GM19455 (cell line): ENCODE data around the gene SSBP3.
"Not testable (repeated sequence)": the region's sequence is repeated elsewhere in the genome, so short reads cannot be mapped to it uniquely, and the experiment has no call there.

Source experiments
- ATAC-seq: cut with Tn5 transposase; IDR thresholded peaks from one replicate; pipeline ENCODE4 v1.9.1; 2021; ENCODE audit not compliant: unreplicated experiment

SSBP3 gene

GRCh38 chr1:54406339-54407153 is at the start of gene SSBP3:
TSS of gene SSBP3 (minus strand) at chr1:54406394.
- peak; percentile 82 for ATAC-seq

GRCh38 chr1:54453509-54453908 is 47.3 kb upstream of the SSBP3 start:
- no peak for ATAC-seq

GRCh38 chr1:54453022-54453421 is 46.8 kb upstream of the SSBP3 start:
- no peak for ATAC-seq

GRCh38 chr1:54449431-54449830 is 43.2 kb upstream of the SSBP3 start:
- not testable (repeated sequence) for ATAC-seq

GRCh38 chr1:54448801-54449200 is 42.6 kb upstream of the SSBP3 start:
- ATAC-seq = not testable (repeated sequence)

GRCh38 chr1:54447081-54447480 is 40.9 kb upstream of the SSBP3 start:
- not testable (repeated sequence) for ATAC-seq

- no peak for ATAC-seq
These were observed 36.0 kb upstream of the SSBP3 start for GRCh38 chr1:54442185-54442584.

- no peak for ATAC-seq
These were observed 33.5 kb upstream of the SSBP3 start for GRCh38 chr1:54439550-54440223.

- no peak for ATAC-seq
These were observed 31.6 kb upstream of the SSBP3 start for GRCh38 chr1:54437783-54438182.

- ATAC-seq = no peak
These were observed 30.6 kb upstream of the SSBP3 start for GRCh38 chr1:54436826-54437225.

- no peak for ATAC-seq
These were observed 23.6 kb upstream of the SSBP3 start for GRCh38 chr1:54429838-54430237.

GRCh38 chr1:54428837-54429518 is 22.8 kb upstream of the SSBP3 start:
- no peak for ATAC-seq

- ATAC-seq = no peak
These were observed 19.0 kb upstream of the SSBP3 start for GRCh38 chr1:54425152-54425584.

- ATAC-seq = no peak
These were observed 18.2 kb upstream of the SSBP3 start for GRCh38 chr1:54424398-54424797.

- no peak for ATAC-seq
These were observed 14.9 kb upstream of the SSBP3 start for GRCh38 chr1:54421101-54421504.

GRCh38 chr1:54418598-54418997 is 12.4 kb upstream of the SSBP3 start:
- ATAC-seq = not testable (repeated sequence)

GRCh38 chr1:54417123-54417522 is 10.9 kb upstream of the SSBP3 start:
- no peak for ATAC-seq

- ATAC-seq = no peak
These were observed 10.2 kb upstream of the SSBP3 start for GRCh38 chr1:54416435-54416834.

GRCh38 chr1:54415991-54416390 is 9.8 kb upstream of the SSBP3 start:
- ATAC-seq = no peak

- no peak for ATAC-seq
These were observed 9.3 kb upstream of the SSBP3 start for GRCh38 chr1:54415533-54415932.

GRCh38 chr1:54413732-54414131 is 7.5 kb upstream of the SSBP3 start:
- ATAC-seq = no peak

GRCh38 chr1:54413295-54413694 is 7.1 kb upstream of the SSBP3 start:
- no peak for ATAC-seq
